T1000 (cell line): ENCODE results near the gene NUP50.

ENCODE experiments used
- DNase-seq: peaks from one replicate; lab custom pipeline; 2025; ENCODE audit warnings: mixed read lengths; lab: John Stamatoyannopoulos, UW

NUP50 gene

GRCh38 chr22:45163451-45164269, at the start of gene NUP50:
TSS of gene NUP50 (plus strand) at chr22:45163925. CDS start at chr22:45168178, 4,253 bp downstream.
- DNase-seq: peak; percentile 93

GRCh38 chr22:45120440-45120839, 43.3 kb upstream of the NUP50 start:
- no peak for DNase-seq

GRCh38 chr22:45120931-45121330, 42.8 kb upstream of the NUP50 start:
- no peak for DNase-seq

GRCh38 chr22:45124176-45124847, 39.4 kb upstream of the NUP50 start:
- no peak for DNase-seq

- DNase-seq: no peak
Measured at GRCh38 chr22:45125188-45125587, 38.5 kb upstream of the NUP50 start.

GRCh38 chr22:45127866-45128265, 35.9 kb upstream of the NUP50 start:
- no peak for DNase-seq

GRCh38 chr22:45129703-45130524, 33.8 kb upstream of the NUP50 start:
- no peak for DNase-seq

- DNase-seq: no peak
Measured at GRCh38 chr22:45130891-45131290, 32.8 kb upstream of the NUP50 start.

- no peak for DNase-seq
Measured at GRCh38 chr22:45131749-45132148, 32.0 kb upstream of the NUP50 start.

- DNase-seq: no peak
Measured at GRCh38 chr22:45134313-45134712, 29.4 kb upstream of the NUP50 start.

- no peak for DNase-seq
Measured at GRCh38 chr22:45136594-45136993, 27.1 kb upstream of the NUP50 start.

GRCh38 chr22:45139693-45140092, 24.0 kb upstream of the NUP50 start:
- no peak for DNase-seq

- no peak for DNase-seq
Measured at GRCh38 chr22:45142376-45142775, 21.3 kb upstream of the NUP50 start.

GRCh38 chr22:45144916-45145315, 18.8 kb upstream of the NUP50 start:
- DNase-seq: no peak

- no peak for DNase-seq
Measured at GRCh38 chr22:45149671-45150070, 14.1 kb upstream of the NUP50 start.

GRCh38 chr22:45150139-45150538, 13.6 kb upstream of the NUP50 start:
- no peak for DNase-seq

GRCh38 chr22:45151503-45151902, 12.2 kb upstream of the NUP50 start:
- no peak for DNase-seq

- DNase-seq: no peak
Measured at GRCh38 chr22:45154383-45154782, 9.3 kb upstream of the NUP50 start.

GRCh38 chr22:45155050-45155840, 8.5 kb upstream of the NUP50 start:
- DNase-seq: no peak

- DNase-seq: no peak
Measured at GRCh38 chr22:45157907-45158306, 5.8 kb upstream of the NUP50 start.

- no peak for DNase-seq
Measured at GRCh38 chr22:45159652-45160462, 3.9 kb upstream of the NUP50 start.
